Measurements from ENCODE around the gene PTGES.
"Not testable (repeated sequence)": the region's sequence is repeated elsewhere in the genome, so short reads cannot be mapped to it uniquely, and the experiment has no call there.

The PTGES gene

GRCh38 chr9:129770741-129771140, 17.9 kb upstream of the PTGES start:
- no peak for DNase-seq (ENCODE audit: low spot score)

GRCh38 chr9:129769669-129770068, 16.8 kb upstream of the PTGES start:
- DNase-seq (ENCODE audit: low spot score) = no peak

- no peak for DNase-seq (ENCODE audit: low spot score)
Observed at GRCh38 chr9:129768486-129768885, 15.6 kb upstream of the PTGES start.

- no peak for DNase-seq (ENCODE audit: low spot score)
Observed at GRCh38 chr9:129765764-129766317, 13.0 kb upstream of the PTGES start.

GRCh38 chr9:129762985-129763926, 10.4 kb upstream of the PTGES start:
- no peak for DNase-seq (ENCODE audit: low spot score)

- peak; percentile 85 for DNase-seq (ENCODE audit: low spot score)
Observed at GRCh38 chr9:129762370-129762984, 9.6 kb upstream of the PTGES start.

GRCh38 chr9:129761901-129762369, 9.1 kb upstream of the PTGES start:
- DNase-seq (ENCODE audit: low spot score) = peak; percentile 89

GRCh38 chr9:129761293-129761900, 8.6 kb upstream of the PTGES start:
- no peak for DNase-seq (ENCODE audit: low spot score)

GRCh38 chr9:129760784-129761183, 7.9 kb upstream of the PTGES start:
- not testable (repeated sequence) for DNase-seq (ENCODE audit: low spot score)

- no peak for DNase-seq (ENCODE audit: low spot score)
Observed at GRCh38 chr9:129759804-129760502, 7.1 kb upstream of the PTGES start.

GRCh38 chr9:129759319-129759718, 6.5 kb upstream of the PTGES start:
- no peak for DNase-seq (ENCODE audit: low spot score)

- no peak for DNase-seq (ENCODE audit: low spot score)
Observed at GRCh38 chr9:129757045-129757444, 4.2 kb upstream of the PTGES start.

GRCh38 chr9:129756191-129756590, 3.3 kb upstream of the PTGES start:
- DNase-seq (ENCODE audit: low spot score) = no peak

GRCh38 chr9:129755151-129755550, 2.3 kb upstream of the PTGES start:
- no peak for DNase-seq (ENCODE audit: low spot score)

- DNase-seq (ENCODE audit: low spot score) = peak; percentile 63
Observed at GRCh38 chr9:129751841-129752801, 721 bp downstream of the PTGES start.

- peak; percentile 63 for DNase-seq (ENCODE audit: low spot score)
Observed at GRCh38 chr9:129750013-129750638, 2.7 kb downstream of the PTGES start.

- no peak for DNase-seq (ENCODE audit: low spot score)
Observed at GRCh38 chr9:129749575-129749974, 3.3 kb downstream of the PTGES start.

- not testable (repeated sequence) for DNase-seq (ENCODE audit: low spot score)
Observed at GRCh38 chr9:129749052-129749451, 3.8 kb downstream of the PTGES start.

GRCh38 chr9:129748249-129748648, 4.6 kb downstream of the PTGES start:
- peak; percentile 20 for DNase-seq (ENCODE audit: low spot score)
